AG10803 (cell line): ENCODE results near the gene RNU1-2.
"Not testable (repeated sequence)": the region's sequence is repeated elsewhere in the genome, so short reads cannot be mapped to it uniquely, and the experiment has no call there.

Experiments
- DNase-seq: peaks from one replicate; pipeline ENCODE4 v3.0.0; 2010; ENCODE audit warnings: low read depth
- H3K4me3 ChIP-seq: 2 replicates; pipeline ENCODE4 v1.5.1; 2011; ENCODE audit warnings: mild to moderate bottlenecking, low read length, control low read depth
- CTCF ChIP-seq: conservative IDR thresholded peaks from 2 replicates; pipeline ENCODE4 v1.5.1; 2011; ENCODE audit warnings: mild to moderate bottlenecking, low read length, control low read depth, inconsistent platforms

Gene RNU1-2

GRCh38 chr1:16900751-16901150 is 5.0 kb downstream of the RNU1-2 start:
- no peak for DNase-seq
- no peak overlapping the region for H3K4me3 ChIP-seq
- TF ChIP-seq CTCF, result peak; percentile 49

GRCh38 chr1:16901371-16901770 is 5.6 kb downstream of the RNU1-2 start:
- not testable (repeated sequence) for DNase-seq, H3K4me3 ChIP-seq

GRCh38 chr1:16903054-16903453 is 7.3 kb downstream of the RNU1-2 start:
- peak; percentile 16 for TF ChIP-seq CTCF
- DNase-seq, result peak; percentile 86
- no peak overlapping the region; the same call in 1 of the 2 replicates for H3K4me3 ChIP-seq

GRCh38 chr1:16903458-16903796 is 7.6 kb downstream of the RNU1-2 start:
- peak overlapping the region; percentile 62 for H3K4me3 ChIP-seq
- no peak for TF ChIP-seq CTCF

GRCh38 chr1:16904560-16905109 is 8.9 kb downstream of the RNU1-2 start:
- TF ChIP-seq CTCF, result no peak
- peak overlapping the region; percentile 62 for H3K4me3 ChIP-seq
- peak; percentile 99 for DNase-seq

More at GRCh38 chr1:16903458-16903796, 7.6 kb downstream of the RNU1-2 start:
- no peak for DNase-seq

- DNase-seq, result peak; percentile 91
- H3K4me3 ChIP-seq, result peak overlapping the region; percentile 62
- TF ChIP-seq CTCF, result no peak
Measured at GRCh38 chr1:16905110-16905867, 9.5 kb downstream of the RNU1-2 start.

GRCh38 chr1:16905868-16906702 is 10.3 kb downstream of the RNU1-2 start:
- DNase-seq, result peak; percentile 36
- no peak for TF ChIP-seq CTCF
- H3K4me3 ChIP-seq, result no peak overlapping the region
